ENCODE results near the gene VSIR.

GRCh38 chr10:71734797-71735196, 38.5 kb downstream of the VSIR start:
- TF ChIP-seq POLR2A (IDR thresholded peaks at IDR 0.05; ENCODE audit: low read depth, low read length) (no peak), POLR2AphosphoS5 (IDR thresholded peaks at IDR 0.05; ENCODE audit: low read depth, low read length) (no peak), SPI1 (IDR thresholded peaks at IDR 0.05; ENCODE audit: low read depth, low read length) (no peak), POU2F2 (IDR thresholded peaks at IDR 0.05; ENCODE audit: low read depth, low read length) (no peak), TAF1 (IDR thresholded peaks at IDR 0.05; ENCODE audit: low read depth, low read length) (no peak), PAX5 (IDR thresholded peaks at IDR 0.05; ENCODE audit: insufficient read depth, low read length, severe bottlenecking) (no peak)
